Thoracic aorta (tissue), 2 donors: ENCODE results near the gene CHST8. TPM values are rescaled to one million over a fixed set of nuclear protein-coding genes. Genes with fewer than 3 reads are reported as not detected.

Experiments
- ATAC-seq: fragments of 150-250 bp; one replicate; pipeline ENCODE4 v1.8.0; 2017; ENCODE audit warnings: low read depth; ENCODE audit not compliant: insufficient number of reproducible peaks, low FRiP score
- DNase-seq: peaks from one replicate; pipeline ENCODE4 v3.0.0-alpha.2; 2020; ENCODE audit warnings: low spot score
- H3K27ac ChIP-seq, 2 donors: fragments of 200-600 bp; sonication (generic); 1 replicate in 1 of 2; 2 replicates in 1 of 2; pipeline ENCODE4 v1.5.1; 2016; ENCODE audit warnings: mild to moderate bottlenecking in 2 of 2, moderate library complexity in 2 of 2
- H3K27me3 ChIP-seq: fragments of 200-600 bp; sonication (generic); replicated peaks from 2 replicates; pipeline ENCODE4 v1.6.0; 2016; ENCODE audit warnings: mild to moderate bottlenecking; ENCODE audit not compliant: insufficient read depth
- H3K36me3 ChIP-seq: fragments of 200-600 bp; sonication (generic); one replicate; pipeline ENCODE4 v1.5.1; 2016
- H3K4me1 ChIP-seq, 2 donors: fragments of 200-600 bp; sonication (generic); 1 replicate in 1 of 2; 2 replicates in 1 of 2; pipeline versions ENCODE4 v1.5.1 to v1.6.0; 2016; ENCODE audit warnings: low read depth in 2 of 2, mild to moderate bottlenecking in 1 of 2; ENCODE audit not compliant: control insufficient read depth in 1 of 2
- H3K4me3 ChIP-seq: fragments of 200-600 bp; sonication (generic); 2 replicates; pipeline ENCODE4 v1.5.1; 2016; ENCODE audit warnings: mild to moderate bottlenecking
- H3K9me3 ChIP-seq: fragments of 200-600 bp; sonication (generic); 2 replicates; pipeline ENCODE4 v1.5.1; 2016
- total RNA-seq, 2 donors: library from RNA; depleted of rRNA; stranded (reverse); fragments of >200 nt; gene quantifications; one replicate each; pipeline versions ENCODE4 v1.1.0 to v1.2.3, GENCODE V29; 2016
- TF ChIP-seq, protein P1 (sequence below): fragments of 200-600 bp; sonication (generic); IDR thresholded peaks from one replicate; pipeline ENCODE4 v1.5.1; 2019; ENCODE audit warnings: antibody characterized with exemption

The CHST8 gene
- total RNA-seq, 2 donors from 2014 or later = 0.28 TPM; not detected in 1

DNA sequence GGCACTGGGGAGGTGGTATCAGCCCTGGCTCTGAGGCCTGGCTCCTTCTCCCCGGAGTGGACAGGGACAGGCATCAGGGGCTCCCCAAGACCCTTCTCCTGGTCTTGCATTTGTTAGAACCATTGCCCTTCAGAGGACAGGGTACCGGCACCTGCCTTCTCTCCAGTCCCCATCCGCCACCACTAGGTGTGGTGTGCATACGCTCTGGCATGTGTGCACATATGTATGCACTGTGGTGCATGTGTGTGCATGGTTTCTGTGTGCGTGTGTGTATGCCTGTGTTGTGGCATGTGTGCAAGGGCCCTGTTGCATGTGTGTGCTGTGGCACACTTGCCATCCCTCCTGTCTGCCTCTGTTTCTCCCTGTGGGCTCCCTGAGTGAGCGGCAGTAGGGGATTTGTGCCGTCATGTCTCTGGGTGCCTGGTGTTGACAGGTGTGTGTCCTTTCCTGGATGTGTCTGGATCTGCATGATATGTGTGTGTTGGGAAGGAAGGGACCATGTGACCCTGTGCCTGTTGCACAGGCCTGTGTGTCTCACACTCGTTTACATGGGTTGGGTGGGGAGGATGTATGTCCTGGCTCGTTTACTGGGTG is 184.2 kb downstream of the CHST8 start:
- Histone ChIP-seq H3K27ac (no peak overlapping the region), H3K36me3 (peaks cover 32% of the 10 kb centered on the region), H3K4me1 (peaks cover 0 to 24% of the 10 kb centered on the region in 2 donors), H3K4me3 (no peak overlapping the region), H3K27me3 (no peaks in the 10 kb centered on the region), H3K9me3 (no peaks in the 10 kb centered on the region)
- no peak for DNase-seq
- no peak for ATAC-seq
- TF ChIP-seq, protein P1, sequence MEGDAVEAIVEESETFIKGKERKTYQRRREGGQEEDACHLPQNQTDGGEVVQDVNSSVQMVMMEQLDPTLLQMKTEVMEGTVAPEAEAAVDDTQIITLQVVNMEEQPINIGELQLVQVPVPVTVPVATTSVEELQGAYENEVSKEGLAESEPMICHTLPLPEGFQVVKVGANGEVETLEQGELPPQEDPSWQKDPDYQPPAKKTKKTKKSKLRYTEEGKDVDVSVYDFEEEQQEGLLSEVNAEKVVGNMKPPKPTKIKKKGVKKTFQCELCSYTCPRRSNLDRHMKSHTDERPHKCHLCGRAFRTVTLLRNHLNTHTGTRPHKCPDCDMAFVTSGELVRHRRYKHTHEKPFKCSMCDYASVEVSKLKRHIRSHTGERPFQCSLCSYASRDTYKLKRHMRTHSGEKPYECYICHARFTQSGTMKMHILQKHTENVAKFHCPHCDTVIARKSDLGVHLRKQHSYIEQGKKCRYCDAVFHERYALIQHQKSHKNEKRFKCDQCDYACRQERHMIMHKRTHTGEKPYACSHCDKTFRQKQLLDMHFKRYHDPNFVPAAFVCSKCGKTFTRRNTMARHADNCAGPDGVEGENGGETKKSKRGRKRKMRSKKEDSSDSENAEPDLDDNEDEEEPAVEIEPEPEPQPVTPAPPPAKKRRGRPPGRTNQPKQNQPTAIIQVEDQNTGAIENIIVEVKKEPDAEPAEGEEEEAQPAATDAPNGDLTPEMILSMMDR = no peak

DNA sequence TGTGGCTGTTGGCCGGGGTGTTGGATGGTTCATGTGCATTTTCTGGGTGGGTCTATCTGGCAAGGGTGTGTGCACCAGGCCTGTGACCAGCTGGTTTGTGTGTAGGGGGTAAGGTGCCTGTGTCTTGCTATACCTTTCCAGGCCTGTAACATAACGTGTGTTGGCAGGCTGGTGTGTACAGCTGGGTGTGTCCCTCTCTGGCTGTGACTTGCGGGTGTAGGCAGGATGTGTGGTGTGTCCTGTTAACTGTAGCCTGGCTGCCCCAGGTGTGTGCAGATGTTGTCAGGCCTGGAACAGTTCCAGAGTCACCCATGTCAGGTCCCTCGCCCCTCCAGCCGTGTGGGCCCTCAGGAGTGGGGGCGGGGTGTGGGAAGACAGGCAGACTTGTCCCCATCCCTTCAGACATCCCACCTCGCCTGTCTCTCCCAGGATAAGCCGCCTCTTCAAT is 184.7 kb downstream of the CHST8 start:
- TF ChIP-seq, protein P1 = no peak
- DNase-seq = no peak
- Histone ChIP-seq H3K4me1 (peaks cover 0 to 24% of the 10 kb centered on the region in 2 donors), H3K9me3 (no peaks in the 10 kb centered on the region), H3K36me3 (peaks cover 37% of the 10 kb centered on the region), H3K4me3 (no peak overlapping the region), H3K27me3 (no peaks in the 10 kb centered on the region), H3K27ac (no peak overlapping the region)
- ATAC-seq = no peak

DNA sequence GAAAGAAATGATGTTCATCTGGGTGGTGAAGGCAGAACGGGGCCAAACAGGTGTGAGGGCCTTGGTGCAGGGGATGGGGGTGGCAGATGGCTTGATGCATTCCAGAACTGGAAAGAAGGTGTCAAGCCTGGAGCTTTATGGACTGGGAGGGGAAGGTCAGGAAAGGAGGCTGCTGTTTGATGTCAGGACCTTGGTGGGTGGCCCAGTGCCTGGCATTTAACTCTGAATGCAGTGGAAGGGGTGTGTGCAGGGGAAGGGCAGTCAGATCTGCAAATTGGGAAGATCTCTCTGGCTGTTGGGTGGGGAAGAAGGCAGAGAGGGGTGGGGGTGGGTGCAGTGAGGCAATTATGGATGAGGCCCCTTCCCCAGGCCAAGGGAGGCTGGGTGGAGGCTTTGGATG is 186.6 kb downstream of the CHST8 start:
- H3K27me3 ChIP-seq = no peaks in the 10 kb centered on the region
- ATAC-seq (no peak), DNase-seq (no peak)
- no peaks in the 10 kb centered on the region for H3K9me3 ChIP-seq
- no peak overlapping the region for H3K4me3 ChIP-seq
- H3K36me3 ChIP-seq = peaks cover 50% of the 10 kb centered on the region
- TF ChIP-seq, protein P1 = no peak
- H3K27ac ChIP-seq = no peak overlapping the region
- peaks cover 0 to 24% of the 10 kb centered on the region in 2 donors for H3K4me1 ChIP-seq

DNA sequence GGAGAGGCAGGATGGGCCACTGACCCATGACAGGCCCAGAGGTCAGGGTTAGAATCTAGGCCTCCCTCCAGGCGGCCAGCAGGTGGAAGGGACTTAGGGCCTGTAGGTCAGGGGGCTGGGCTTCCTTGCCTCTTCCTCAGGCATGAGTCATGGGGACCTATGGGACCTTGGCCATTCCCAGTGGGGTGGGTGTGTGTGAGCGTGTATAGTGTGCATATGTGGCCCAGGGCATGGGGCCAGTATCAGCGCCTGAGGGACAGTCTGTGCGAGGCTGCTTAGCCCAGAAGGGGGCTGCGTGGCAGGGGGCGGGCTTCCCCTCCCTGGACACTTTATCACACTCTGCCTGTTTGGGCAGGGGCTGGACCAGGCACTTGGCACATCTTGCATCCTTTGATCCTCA is 188.2 kb downstream of the CHST8 start:
- Histone ChIP-seq H3K27me3 (no peaks in the 10 kb centered on the region), H3K27ac (no peak overlapping the region)
- no peak for DNase-seq

DNA sequence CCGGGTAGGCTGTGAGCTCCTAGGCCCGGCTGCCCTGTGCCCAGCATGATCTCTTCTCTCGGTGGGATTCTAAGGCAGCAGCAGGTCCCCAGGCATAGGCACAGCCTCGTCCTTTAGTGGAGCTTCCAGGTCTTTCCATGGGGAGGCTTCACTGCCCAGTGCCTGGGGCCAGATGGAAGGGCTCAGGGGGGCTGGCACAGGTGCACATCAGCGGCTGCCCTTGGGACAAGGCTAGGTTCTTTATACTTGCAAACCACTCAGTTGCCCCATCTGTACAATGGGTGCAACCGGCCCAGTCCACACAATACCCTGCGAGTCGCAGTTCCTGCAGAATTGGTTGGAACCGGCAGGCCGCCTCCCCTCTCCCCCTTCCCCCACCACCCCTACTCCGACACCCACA is 189.1 kb downstream of the CHST8 start:
- no peak overlapping the region for H3K27ac ChIP-seq
- DNase-seq = no peak
- ATAC-seq = no peak
- TF ChIP-seq, protein P1 = no peak
- H3K27me3 ChIP-seq = no peaks in the 10 kb centered on the region
- H3K36me3 ChIP-seq = peaks cover 41% of the 10 kb centered on the region
- H3K9me3 ChIP-seq = no peaks in the 10 kb centered on the region
- H3K4me1 ChIP-seq = peaks cover 0 to under 1% of the 10 kb centered on the region in 2 donors
- H3K4me3 ChIP-seq = no peak overlapping the region

More for the DNA sequence above, 188.2 kb downstream of the CHST8 start:
- Histone ChIP-seq H3K4me3 (no peak overlapping the region), H3K4me1 (peaks cover 0 to 10% of the 10 kb centered on the region in 2 donors), H3K36me3 (peaks cover 45% of the 10 kb centered on the region), H3K9me3 (no peaks in the 10 kb centered on the region)
- TF ChIP-seq, protein P1 = no peak
- ATAC-seq = no peak
